ENCODE data around the gene ATP13A4. TPM values are rescaled to one million over a fixed set of nuclear protein-coding genes. Genes with fewer than 3 reads are reported as not detected.

ATP13A4 gene, protein sequence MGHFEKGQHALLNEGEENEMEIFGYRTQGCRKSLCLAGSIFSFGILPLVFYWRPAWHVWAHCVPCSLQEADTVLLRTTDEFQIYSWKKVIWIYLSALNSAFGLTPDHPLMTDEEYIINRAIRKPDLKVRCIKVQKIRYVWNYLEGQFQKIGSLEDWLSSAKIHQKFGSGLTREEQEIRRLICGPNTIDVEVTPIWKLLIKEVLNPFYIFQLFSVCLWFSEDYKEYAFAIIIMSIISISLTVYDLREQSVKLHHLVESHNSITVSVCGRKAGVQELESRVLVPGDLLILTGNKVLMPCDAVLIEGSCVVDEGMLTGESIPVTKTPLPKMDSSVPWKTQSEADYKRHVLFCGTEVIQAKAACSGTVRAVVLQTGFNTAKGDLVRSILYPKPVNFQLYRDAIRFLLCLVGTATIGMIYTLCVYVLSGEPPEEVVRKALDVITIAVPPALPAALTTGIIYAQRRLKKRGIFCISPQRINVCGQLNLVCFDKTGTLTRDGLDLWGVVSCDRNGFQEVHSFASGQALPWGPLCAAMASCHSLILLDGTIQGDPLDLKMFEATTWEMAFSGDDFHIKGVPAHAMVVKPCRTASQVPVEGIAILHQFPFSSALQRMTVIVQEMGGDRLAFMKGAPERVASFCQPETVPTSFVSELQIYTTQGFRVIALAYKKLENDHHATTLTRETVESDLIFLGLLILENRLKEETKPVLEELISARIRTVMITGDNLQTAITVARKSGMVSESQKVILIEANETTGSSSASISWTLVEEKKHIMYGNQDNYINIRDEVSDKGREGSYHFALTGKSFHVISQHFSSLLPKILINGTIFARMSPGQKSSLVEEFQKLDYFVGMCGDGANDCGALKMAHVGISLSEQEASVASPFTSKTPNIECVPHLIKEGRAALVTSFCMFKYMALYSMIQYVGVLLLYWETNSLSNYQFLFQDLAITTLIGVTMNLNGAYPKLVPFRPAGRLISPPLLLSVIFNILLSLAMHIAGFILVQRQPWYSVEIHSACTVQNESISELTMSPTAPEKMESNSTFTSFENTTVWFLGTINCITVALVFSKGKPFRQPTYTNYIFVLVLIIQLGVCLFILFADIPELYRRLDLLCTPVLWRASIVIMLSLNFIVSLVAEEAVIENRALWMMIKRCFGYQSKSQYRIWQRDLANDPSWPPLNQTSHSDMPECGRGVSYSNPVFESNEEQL
- total RNA-seq: 1 to 10 TPM; 1.3 to 2.1 TPM

DNA sequence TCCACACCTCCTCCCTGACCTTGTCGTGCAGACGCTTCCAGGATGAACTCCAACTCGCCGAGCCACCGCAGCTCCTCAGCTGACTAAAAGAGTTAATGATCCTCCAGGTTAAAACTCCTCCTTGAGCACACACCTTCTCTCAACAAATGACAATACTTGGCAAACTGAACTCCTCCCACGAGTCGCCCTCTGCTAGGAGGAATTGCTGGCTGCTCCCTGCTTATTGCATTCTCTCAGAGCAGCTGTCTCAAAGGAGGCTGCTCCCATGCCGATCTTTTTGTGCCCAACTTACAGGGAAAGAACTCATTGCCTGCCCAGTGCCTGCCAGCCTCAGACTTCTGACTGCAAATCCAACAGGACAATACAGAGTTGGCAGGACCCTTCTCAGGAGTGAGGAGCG is at the start of gene ATP13A4:
ATP13A4 (minus strand) TSS at position 85 of the 400 bp plus-strand sequence. CDS start 96 bp downstream, outside the sequence.
- POLR2A ChIA-PET: no interaction called here
- CTCF ChIA-PET: no interaction called here

DNA sequence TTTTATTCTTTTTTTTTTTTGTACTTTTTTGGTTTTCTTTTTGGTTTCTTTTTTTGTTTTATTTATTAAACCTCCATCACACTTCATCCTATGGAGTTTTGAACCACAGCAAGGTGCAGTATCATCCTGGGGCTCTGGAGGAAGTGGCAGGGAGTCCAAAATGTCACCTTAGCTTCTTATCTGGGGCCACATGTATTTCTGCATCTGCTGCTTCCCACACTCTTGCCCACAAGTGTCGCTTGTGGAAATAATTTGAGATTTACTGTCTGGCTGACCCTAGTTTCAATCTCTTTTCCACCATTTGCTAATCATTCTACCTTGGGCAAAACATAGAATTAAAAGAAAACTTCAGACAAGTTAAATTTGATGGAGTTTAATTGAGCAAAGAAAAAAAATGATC is 44.7 kb upstream of the ATP13A4 start:
- ChIA-PET POLR2A (no interaction called here), CTCF (interaction anchor here (0.9 to 1.6 kb wide), 2 partner anchors 12 to 98 kb away, joined by 3 to 4 read pairs; no protein-coding TSS in a partner anchor)

DNA sequence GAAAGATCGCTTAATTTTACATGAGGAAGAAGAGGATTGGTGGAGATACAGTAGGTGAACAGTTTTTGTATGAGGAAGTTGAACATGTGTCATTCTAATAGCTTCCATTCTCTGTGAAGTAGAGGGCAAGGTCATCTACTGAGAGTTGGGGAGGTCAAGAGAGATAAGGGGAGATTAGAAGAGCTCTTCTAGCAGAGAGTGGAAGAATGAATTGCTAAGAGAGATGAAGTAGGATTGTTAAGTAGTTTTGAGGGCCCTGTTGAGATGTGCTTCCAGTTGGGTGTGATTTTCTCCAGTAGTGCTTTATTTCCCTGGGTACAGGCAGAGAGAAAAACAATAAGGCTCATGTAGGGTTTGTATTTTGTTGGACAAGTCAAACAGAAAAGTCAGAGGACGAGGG is 43.5 kb upstream of the ATP13A4 start:
- POLR2A ChIA-PET: interaction anchor here (0.7 kb wide), 1 partner anchor 17 kb away, joined by 6 read pairs; no protein-coding TSS in a partner anchor
- CTCF ChIA-PET: interaction anchor here (0.7 to 0.9 kb wide), 2 partner anchors 15 to 100 kb away, joined by 3 to 4 read pairs; no protein-coding TSS in a partner anchor

DNA sequence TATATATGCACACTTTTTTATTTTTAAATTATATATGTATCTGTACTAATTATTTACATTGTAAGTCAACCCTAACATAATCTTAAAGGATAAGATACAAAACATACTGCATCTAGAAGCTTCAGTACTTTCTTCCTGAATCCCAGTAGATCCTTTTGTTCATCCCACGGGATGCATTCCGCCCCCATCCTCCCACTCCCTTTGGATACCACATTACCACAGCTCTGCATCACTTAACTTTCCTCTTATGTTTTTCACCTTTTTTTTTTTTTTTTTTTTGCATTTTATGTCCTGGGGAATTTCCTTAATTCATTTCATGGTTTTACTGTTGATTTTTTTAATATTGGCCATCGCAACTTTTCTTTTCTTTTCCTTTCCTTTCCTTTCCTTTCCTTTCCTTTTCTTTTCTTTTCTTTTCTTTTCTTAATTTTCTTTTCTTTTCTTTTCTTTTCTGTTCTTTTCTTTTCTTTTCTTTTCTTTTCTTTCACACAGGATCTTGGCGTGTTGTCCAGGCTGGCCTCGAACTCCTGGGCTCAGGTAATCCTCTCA is 41.3 kb upstream of the ATP13A4 start:
- ChIA-PET CTCF (no interaction called here), POLR2A (no interaction called here)

DNA sequence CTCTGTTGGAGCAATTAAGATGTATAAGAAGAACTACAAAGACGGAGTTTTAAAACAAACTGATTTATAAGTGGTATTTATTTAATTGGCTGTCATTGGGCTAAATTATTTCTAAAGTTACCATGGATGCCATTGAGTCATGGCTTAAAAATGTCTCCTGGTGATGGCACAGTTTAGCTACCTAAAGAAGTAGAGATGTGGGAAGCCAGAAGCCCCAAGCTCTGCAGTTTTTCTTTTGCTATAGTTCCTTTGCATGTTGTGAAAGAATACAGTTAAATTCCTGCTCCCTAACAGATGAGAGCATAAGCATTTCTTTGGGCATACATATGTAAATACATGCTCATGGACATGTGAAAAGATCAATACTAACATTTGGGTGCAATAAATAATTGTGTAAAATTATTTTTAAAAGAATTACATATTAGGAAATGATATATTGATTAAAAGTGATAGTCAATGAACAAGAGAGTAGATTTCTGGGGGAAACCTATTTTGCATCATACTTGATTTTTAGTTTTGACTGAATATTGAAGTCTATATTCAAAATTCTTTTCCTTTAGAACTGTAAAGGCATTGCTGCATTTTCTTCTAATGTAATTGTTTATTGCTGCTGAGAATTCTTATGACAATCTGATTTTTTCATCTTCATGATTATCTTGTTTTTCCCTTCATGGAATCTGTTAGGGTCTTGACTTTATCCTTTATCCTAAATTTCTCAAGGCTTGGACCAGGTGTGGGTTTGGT is 40.4 kb upstream of the ATP13A4 start:
- CTCF ChIA-PET: no interaction called here

DNA sequence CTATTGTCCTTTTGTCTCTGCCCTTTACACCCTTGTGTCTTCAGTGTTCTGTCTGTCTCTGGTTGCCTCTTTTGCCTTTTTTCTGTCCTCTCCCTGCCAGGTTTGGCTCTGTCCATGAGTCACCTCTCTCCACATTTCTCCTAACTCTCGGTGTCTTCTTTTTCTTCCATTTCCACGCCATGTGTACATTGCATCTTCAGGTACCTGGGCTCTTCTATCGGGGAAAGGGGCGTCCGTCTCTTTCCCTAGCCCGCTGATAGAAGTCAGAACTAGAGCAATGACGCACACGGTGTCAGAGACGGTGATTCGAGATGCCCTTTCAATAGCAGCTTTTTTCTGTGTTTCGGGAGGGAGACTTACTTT is 39.0 kb upstream of the ATP13A4 start:
- ChIA-PET CTCF (interaction anchor here (1.3 kb wide), 1 partner anchor 21 kb away, joined by 3 read pairs; no protein-coding TSS in a partner anchor), POLR2A (no interaction called here)

More for the DNA sequence above, 40.4 kb upstream of the ATP13A4 start:
- POLR2A ChIA-PET: no interaction called here

DNA sequence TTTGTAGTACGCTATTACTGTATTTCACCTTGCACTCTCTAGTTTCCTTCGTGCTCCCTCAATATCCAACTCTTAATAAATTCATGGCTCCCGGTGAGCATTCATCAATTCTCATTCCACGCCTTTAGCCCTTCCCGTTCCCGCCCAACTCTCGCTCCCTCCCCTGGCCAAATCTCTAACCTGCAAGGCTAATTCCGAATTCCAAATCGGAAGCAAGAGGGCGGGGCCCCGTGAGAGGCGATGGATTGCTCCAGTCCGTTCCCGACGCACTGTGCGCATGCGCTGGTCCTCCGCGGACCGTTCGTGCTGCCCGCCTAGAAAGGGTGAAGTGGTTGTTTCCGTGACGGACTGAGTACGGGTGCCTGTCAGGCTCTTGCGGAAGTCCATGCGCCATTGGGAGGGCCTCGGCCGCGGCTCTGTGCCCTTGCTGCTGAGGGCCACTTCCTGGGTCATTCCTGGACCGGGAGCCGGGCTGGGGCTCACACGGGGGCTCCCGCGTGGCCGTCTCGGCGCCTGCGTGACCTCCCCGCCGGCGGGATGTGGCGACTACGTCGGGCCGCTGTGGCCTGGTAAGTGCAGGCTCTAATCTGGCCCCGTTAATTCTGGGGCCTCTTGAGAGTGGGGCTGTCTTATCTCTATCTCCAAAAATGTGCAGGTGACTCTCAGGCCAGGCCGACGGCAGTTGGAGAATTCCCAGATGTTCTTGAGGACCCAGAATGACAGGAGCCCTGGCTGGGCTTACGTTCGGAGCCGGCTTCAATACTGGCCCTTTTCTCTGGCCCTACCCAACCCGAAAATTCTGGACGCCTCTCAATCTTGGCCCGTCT is 38.4 kb upstream of the ATP13A4 start, which contains the start of gene OPA1:
OPA1 (plus strand) TSS at position 368 of the 827 bp plus-strand sequence; CDS start at position 538, 170 bp downstream.
- ChIA-PET CTCF (interaction anchor here (1.3 kb wide), 1 partner anchor 20 kb away, joined by 3 read pairs; no protein-coding TSS in a partner anchor), POLR2A (no interaction called here)

DNA sequence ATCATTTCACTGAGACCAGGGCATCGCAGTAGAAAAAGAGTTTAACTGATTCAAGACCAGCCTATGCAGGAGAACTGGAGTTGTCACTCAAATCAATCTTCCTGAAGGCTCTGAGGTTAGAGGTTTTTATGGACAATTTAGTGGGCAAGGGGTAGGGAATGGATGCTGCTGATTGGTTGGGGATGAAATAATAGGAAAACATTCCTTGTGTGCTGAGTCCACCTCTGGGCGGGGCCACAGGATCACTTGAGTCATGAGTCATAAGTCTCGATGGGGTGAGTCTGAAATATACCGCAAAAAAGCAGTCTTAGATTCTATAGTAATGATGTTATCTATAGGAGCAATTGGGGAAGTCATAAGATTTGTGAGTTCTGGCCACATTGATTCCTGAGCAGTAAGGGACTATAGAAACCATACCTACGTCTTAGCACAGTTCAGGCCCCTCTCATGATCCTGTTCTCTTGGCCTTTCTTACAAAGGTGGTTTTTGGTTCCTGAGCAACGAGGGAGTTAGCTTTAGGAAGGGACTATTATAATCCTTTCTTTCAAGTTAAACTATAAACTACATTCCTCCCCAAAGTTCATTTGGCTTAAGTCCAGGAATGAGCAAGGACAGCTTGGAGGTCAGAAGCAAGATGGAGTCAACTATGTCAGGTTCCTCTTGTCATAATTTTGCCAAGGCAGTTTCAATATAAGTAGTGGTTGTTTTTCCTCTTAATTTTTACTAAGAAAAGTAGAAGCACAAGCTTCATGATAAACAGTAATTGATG is 35.6 kb upstream of the ATP13A4 start:
- ChIA-PET POLR2A (no interaction called here), CTCF (no interaction called here)

DNA sequence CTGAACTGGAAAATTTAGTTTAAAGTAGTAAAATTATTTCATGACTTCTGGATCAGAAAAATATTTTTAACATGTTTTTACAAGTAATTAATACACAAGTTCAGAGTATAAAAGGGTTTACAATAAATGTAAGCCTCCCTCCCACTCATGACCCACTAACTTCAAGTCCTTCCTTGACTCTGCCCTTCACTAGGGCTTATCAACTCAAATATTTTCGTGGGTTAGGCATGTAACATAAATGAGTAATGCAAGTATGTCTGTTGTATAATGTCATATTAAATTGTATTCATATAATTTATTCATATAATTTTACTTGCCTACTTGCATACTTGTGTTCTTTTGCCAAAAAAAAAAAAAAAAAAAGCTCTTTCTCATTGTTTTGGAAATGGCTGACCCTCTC is 34.9 kb upstream of the ATP13A4 start:
- ChIA-PET CTCF (no interaction called here), POLR2A (no interaction called here)

DNA sequence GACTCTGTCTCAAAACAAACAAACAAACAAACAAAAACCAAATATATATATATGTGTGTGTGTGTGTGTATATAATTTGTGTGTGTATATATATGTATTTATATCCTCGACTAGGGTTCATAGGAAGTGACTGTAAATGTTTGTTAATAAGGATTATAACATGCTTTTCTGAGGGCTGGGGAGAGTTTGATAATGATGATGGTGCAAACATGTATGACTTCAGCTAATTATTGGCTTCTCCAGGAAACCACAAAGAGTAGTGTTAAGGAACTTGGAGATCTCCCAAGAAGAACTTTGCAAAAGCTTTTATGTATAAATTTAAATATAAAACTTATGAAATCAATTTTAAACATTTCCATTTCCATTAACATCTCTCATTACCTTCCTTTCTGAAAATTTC is 34.4 kb upstream of the ATP13A4 start:
- ChIA-PET CTCF (no interaction called here), POLR2A (no interaction called here)

DNA sequence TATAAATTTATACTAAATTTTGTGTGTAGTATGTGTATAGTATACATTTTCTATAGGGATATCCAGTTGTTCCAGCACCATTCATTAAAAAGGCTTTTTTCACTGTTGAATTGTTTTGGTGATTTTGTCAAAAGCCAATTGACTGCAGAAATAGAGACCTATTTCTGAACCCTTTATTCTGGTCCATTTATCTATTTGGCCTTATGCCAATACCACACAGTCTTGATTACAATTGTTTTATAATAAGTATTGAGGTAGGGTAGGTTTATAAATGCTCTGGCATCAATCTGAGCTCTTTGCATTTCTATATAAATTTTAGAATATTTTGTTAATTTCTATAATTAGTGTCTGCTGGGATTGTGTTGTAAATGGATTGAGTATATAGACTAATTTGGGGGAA is 31.8 kb upstream of the ATP13A4 start:
- CTCF ChIA-PET: no interaction called here

DNA sequence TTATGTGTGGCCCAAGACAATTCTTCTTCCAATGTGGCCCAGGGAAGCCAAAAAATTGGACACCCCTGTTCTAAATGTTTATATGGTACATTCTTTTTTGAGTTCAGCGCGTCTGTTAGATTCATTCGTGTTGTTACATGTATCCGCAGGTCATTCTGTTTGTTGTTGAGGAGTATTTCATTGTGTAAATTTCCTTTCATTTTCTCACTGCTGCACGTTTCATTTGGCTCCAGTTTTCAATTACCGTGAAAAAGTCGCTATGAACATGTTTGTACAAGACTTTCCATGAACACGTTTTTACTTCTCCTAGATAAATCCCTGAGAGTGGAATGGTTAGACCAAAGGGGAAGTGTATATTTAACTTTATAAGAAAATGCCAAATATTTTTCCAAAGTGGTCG is 30.8 kb upstream of the ATP13A4 start:
- POLR2A ChIA-PET: no interaction called here
- CTCF ChIA-PET: no interaction called here

More for the DNA sequence above, 31.8 kb upstream of the ATP13A4 start:
- POLR2A ChIA-PET: no interaction called here

DNA sequence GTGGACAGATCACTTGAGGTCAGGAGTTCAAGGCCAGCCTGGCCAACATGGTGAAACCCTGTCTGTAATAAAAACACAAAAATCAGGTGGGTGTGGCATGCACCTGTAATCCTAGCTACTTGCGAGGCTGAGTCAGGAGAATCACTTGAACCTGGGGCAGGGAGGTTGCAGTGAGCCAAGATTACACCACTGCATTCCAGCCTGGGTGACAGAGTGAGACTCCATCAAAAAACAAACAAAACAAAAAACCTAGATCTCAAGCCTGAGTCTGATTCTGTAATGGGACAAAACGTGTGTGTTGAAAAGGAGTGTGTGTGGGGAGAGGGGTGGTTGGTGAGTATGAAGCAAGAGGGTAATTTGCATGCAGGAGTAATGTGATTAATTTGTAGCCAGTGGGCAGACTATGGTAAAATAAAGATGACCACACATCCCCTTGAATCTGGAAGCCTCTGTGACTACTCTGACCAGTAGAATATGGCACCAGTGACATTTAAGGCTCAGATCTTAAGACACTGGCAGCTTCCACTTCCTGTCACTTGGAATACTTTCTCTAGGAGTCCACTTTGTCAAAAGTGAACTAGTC is 19.9 kb upstream of the ATP13A4 start:
- CTCF ChIA-PET: no interaction called here
- POLR2A ChIA-PET: no interaction called here

DNA sequence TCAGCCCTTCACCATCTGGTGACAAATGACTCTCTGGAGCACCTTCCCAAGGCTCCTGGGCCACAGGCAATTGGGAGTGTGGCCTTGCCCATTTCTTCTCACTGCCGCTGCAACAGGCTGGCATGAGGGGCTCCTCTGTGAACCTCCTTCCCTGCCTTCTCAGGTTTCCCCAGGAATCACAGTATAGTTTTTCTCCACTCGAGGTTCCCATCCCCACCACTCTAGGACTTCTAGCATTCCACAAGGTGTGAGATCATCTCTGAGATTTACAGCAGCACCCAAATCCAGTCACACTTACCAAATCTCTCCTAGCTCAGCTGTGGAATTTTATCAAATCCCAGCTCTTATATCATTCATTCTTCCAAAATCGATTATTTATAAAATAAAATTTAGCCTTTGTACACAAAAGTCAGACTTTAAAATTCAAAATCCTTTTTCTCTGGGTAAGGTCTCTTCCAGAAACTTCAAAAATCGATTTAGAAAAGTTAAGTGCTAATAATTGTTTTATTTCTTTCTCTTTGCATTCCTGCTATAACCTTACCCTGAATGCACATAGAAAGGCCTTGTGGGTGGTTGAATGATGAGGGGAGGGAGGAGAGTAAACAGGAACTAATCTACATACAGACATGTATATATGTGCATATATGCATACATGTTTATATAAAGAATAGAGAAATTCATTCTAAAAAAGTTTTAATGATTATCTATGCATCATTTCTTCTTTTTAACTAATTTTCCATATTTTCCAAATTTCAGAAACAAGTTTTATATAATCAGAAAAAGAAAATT is 18.9 kb upstream of the ATP13A4 start:
- ChIA-PET CTCF (no interaction called here), POLR2A (no interaction called here)

DNA sequence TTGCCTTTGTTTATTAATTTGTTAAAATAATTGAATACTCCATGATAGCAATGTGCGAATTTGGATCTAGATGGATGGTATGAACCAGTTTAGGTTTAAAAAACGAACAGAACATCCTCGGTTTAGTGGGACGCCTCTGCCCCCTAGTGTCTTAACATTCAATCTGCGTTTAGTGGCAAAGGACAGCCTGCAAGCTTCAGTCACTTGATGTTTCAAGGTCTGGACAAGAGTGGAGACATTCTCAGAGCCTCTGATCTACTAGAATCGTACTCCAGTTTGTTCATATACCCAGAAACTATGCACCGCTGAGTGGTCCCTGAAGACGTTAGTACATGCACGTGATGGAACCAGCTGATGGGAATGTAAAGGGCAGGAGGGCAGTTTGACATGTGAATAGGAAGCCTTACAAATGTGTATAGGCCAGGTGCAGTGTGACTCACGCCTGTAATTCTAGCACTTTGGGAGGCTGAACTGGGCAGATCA is 17.8 kb upstream of the ATP13A4 start:
- ChIA-PET POLR2A (no interaction called here), CTCF (interaction anchor here (0.7 to 0.8 kb wide), 2 partner anchors 16 to 21 kb away, joined by 3 read pairs; no protein-coding TSS in a partner anchor)

DNA sequence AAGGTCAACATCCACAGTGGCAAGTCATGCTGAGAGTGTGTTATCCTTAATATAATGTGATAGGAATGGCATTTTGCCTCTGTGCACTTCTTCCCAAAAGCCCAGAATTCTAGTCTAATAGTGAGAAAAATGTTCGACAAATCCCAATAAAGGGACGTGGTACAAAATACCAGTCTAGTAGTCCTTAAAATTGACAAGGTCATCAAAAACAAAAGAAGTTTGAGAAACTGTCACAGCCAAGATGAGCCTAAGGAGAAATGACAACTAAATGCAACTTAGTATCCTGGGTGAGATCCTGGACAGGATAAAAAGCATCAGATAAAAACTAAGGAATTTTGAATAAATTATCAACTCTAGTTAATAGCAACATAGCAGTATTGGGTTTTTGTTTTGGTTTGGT is 14.4 kb upstream of the ATP13A4 start:
- CTCF ChIA-PET: no interaction called here

More for the DNA sequence above, 14.4 kb upstream of the ATP13A4 start:
- POLR2A ChIA-PET: no interaction called here

Data from activated CD8-positive, alpha-beta memory T cell treated with anti-CD3 and anti-CD28 coated beads for 36 hours (primary cell).